HG02759 (cell line): ENCODE data around the gene ECD.

Experiments used
- ATAC-seq: cut with Tn5 transposase; IDR thresholded peaks from one replicate; pipeline ENCODE4 v1.9.1; 2021; ENCODE audit warnings: mild to moderate bottlenecking, moderate library complexity; ENCODE audit not compliant: unreplicated experiment

Gene ECD

GRCh38 chr10:73099141-73099540 is 68.7 kb downstream of the ECD start:
- ATAC-seq = no peak

- ATAC-seq = no peak
Observed at GRCh38 chr10:73097305-73097670, 70.5 kb downstream of the ECD start.

- ATAC-seq = peak; percentile 89
Observed at GRCh38 chr10:73096449-73097304, 71.1 kb downstream of the ECD start, which contains the start of gene P4HA1. TSS of gene P4HA1 (minus strand) at chr10:73096866. CDS start at chr10:73074883, 21,983 bp downstream.

- ATAC-seq = peak; percentile 29
Observed at GRCh38 chr10:73096041-73096448, 71.8 kb downstream of the ECD start.

- ATAC-seq = no peak
Observed at GRCh38 chr10:73095481-73096021, 72.3 kb downstream of the ECD start.

GRCh38 chr10:73094986-73095480 is 72.8 kb downstream of the ECD start:
- no peak for ATAC-seq

- no peak for ATAC-seq
Observed at GRCh38 chr10:73093922-73094850, 73.6 kb downstream of the ECD start.

- ATAC-seq = no peak
Observed at GRCh38 chr10:73092830-73093229, 75.0 kb downstream of the ECD start.

GRCh38 chr10:73088304-73088703 is 79.5 kb downstream of the ECD start:
- ATAC-seq = no peak

GRCh38 chr10:73086816-73087215 is 81.0 kb downstream of the ECD start:
- ATAC-seq = no peak

- ATAC-seq = no peak
Observed at GRCh38 chr10:73084209-73084608, 83.6 kb downstream of the ECD start.
